Measurements from ENCODE around the gene TES.

TES gene

GRCh38 chr7:116193329-116194087 is 16.8 kb upstream of the TES start:
- in situ Hi-C loops (cut with MboI; ENCODE audit: low sequenced_read_pairs): no loop called here

DNA sequence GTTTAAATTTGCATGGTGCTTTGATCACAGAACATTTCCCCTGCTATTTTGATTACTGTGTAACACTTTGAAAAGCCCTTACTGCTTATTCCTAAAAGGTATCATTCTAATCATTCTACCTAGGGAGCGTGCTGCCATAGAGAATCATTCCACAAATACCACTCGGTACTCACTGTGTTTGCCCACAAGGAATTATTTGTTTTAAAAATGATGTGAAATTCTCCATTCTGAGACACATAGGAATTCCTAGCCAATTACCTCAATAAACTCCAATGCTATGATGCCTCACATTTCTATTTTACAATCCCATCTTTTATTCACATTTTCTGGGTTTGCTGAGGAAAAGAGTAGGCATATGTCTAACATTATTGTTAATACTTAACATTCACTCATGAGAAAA is 16.2 kb upstream of the TES start:
- in situ Hi-C loops (cut with MboI; ENCODE audit: low sequenced_read_pairs): no loop called here

DNA sequence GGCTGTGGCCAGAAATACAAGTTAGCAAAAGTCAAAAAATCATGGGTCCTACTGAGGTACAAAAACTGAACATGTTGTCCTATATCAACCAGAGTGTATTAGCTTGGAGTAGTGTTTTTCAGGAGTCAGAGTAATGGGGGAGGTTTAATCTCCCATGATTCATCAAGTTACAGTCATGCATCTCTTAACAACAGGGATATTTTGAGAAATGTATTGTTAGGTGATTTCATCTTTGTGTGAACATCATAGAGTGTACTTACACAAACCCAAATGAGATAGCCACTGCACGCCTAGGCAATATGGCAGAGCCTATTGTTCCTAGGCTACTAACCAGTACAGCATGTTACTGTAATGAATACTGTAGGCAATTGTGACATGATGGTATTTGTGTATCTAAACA is 14.9 kb upstream of the TES start:
- in situ Hi-C loops (cut with MboI; ENCODE audit: low sequenced_read_pairs): no loop called here

GRCh38 chr7:116196947-116197346 is 13.4 kb upstream of the TES start:
- in situ Hi-C loops (cut with MboI; ENCODE audit: low sequenced_read_pairs): no loop called here

DNA sequence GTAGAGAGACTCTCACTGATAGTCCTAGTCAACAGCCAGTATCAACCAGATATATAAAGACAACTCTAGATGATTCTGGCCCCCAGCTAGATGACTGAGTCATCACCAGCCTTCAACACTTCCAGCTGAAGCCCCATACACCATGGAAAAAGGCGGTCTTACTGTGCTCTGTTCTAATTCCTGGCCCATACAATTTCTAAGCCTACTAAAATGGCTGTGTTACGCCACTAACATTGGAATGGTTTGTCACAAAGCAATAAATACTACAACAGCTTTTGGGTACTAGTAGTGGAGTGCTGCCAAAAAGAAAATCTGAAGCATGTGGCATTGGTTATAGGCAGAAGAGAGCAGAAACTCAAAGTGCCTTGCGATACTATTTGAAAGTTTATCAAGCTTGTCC is 13.0 kb upstream of the TES start:
- in situ Hi-C loops (cut with MboI; ENCODE audit: low sequenced_read_pairs): no loop called here

DNA sequence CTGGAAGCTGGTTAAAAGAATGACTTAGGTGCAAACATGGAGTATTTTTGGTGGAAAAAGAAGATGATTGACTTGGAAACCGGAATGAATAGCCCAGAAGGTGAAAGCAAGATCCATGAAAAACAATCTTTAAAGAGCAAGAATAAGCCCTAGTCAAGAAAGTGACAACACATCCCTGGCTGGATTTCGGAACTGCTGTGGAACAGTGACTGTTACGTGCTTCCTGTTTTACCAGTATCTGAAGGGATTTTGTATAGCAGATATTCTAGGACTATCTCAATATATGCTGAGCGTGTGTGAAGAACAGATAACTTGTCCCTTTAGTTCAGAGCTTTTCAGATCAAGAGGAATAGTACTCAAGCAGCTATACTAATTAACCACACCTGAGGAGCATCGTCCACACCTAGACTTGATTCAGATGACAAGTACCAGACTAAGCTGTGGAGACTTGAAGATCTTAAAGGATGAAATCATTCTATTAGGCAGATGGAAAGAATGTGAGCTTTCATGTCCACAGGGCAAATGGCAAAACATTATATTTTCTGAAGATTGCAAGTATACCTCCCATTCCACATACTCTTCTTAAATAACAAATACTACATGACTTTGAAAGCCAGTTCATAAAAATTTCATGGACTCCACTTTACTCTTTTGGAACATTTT is 11.5 kb upstream of the TES start:
- in situ Hi-C loops (cut with MboI; ENCODE audit: low sequenced_read_pairs): no loop called here

DNA sequence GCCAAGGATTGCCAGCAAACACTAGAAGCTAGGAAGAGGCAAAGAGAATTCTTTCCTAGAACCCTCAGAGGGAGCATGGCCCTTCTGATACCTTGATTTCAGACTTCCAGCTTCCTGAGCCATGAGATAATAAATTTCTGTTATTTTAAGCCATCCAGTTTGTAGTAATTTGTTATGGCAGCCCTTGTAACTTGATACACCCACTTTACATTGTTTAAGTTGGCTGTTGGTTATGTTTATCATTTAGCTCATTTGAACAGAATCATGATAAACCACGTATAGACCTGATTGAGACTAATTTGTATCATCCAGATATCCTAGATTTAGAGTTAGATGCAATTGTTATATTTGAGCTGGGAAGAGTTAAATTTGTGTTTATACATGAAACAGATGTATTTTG is 9.4 kb upstream of the TES start:
- in situ Hi-C loops (cut with MboI; ENCODE audit: low sequenced_read_pairs): no loop called here

- in situ Hi-C loops (cut with MboI; ENCODE audit: low sequenced_read_pairs): no loop called here
These were observed 4.2 kb upstream of the TES start for GRCh38 chr7:116206141-116206540.

GRCh38 chr7:116208919-116209318 is 1.4 kb upstream of the TES start:
- in situ Hi-C loops (cut with MboI; ENCODE audit: low sequenced_read_pairs): no loop called here

DNA sequence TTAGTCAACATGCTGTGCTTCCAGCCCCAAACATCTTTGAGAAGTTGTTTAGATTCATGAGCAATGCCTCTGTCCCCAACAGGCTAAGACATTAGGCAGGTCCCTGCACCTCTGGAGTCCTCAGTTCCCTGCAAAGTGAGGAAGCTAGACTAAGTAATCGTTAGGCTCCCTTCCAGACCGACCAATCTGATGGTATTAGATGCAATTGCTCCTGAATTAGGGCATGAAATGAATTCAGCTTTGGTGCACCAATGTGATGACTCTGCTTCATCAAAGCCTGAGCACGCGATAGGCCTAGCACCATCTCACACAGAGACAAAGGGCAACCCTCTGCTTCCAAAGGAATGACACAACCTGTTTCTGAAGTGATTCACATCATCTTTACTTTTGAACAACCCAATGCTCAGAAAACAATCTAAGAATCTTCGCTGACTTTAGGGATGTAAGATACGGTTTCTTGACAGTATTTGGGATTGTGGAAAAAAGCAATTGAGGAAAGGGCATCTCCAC is 723 bp upstream of the TES start:
- in situ Hi-C loops (cut with MboI; ENCODE audit: low sequenced_read_pairs): no loop called here

DNA sequence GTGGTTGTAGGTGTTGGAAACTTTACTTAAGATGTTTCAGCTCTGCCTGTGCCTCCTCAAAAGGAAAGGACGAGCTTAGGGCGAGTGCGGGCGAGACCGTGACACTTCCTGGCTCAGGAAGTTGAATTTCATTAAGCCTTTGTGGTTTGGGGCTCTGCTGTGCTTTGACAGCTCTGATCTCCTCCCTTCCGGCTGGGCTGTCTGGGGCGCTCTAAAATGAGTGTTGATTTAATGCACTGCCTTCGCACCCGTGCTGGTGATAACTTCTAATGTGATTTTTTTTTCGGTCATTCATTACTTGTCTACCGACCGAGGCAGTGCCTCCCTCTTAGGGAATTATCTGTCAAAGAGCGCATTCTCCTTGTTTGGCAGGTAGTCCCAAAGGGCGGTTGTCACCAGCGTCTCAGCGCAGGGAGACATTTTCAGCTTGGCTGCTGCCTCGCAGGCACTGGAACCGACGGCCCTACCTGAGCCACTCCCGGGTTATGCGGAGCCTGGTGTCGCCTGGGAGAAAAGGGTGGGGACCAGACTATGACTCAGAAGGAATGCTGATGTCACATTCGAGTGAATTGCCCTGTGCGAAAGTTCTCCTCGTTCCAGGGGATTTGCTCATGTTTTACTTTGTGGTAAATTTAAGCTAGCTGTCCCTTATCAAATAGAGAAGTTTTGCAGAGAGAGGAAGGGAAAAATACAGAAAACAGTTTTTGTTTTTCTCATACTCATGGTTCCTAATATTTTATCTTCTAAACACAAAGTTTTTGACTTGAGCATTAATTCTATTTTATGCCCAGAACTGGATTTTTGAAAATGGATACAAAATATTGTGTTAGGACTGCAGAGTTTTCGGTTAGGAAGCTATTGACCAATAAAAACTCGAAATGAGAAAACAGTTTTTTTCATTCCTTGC is 920 bp downstream of the TES start:
- in situ Hi-C loops (cut with MboI; ENCODE audit: low sequenced_read_pairs): no loop called here

- in situ Hi-C loops (cut with MboI; ENCODE audit: low sequenced_read_pairs): no loop called here
These were observed 1.7 kb downstream of the TES start for GRCh38 chr7:116211913-116212596.

DNA sequence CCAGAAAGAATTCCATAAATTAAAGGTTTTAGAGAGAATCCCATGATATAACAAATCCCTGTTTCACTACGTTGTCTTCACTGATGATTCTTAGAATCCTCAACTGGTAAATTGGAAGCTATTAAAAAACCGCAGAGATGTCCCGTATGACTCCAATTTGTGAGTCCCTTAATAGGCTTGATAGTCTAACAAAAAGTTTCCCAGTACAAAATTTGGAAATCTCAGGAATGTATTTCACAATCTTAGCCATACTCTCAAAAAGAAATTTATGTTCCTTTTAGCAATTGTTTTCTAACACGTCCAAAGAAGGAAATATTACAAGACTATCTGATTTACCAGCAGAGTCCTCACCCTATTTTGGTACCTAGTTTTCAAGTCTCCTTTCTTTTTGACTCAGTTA is 2.5 kb downstream of the TES start:
- in situ Hi-C loops (cut with MboI; ENCODE audit: low sequenced_read_pairs): no loop called here

DNA sequence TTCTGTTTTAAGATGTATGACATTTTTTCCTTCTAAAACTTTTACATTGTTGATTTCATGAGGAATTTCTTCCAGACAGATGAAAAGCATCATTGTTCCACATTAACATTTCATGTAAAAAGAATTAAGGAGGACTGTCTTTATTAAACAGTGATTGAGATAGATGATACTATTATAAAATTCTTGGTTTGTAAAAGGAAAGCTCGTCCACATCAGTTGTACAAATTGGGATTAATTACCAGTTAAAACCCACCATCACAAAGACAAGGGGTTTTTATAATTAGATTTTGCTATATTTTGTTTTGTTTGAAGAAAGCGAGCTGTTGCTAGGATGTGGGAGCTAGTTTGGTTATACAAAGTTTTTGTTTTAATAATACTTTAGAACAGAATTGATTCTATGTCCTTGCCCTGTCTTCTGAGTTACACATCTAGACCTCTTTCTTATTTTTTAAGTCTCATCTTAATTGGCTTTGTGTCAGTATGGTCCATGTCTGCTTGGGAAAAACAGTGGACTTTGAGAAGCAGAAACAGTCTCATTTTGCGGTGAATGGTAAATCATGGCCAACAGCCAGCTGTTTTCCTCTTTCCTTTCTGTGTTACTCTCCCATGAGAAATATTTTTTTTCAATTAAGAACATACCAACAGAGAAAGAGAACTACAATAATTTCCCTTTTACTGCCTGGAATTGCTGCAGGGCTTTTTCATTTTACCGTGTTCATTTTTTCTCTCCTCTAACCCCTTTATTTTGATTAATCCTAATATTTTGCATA is 3.2 kb downstream of the TES start:
- in situ Hi-C loops (cut with MboI; ENCODE audit: low sequenced_read_pairs): no loop called here

DNA sequence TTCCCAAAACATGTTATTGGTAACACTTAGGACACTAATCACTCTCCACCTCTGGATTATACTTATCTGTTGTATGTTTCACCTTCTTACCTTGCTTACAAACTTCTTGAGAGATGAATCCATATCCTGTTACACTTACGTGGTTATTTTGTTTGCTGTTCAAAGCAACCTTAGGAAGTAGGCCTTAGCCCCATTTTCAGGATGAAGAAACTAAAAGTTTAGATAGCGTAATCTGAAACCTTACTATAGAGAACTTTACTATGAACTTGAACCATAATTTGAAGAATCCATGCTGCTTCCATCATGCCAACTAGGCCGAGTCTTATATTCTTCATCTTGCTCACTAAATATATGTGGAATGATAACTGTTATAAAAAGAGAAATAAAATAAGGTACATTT is 4.6 kb downstream of the TES start:
- in situ Hi-C loops (cut with MboI; ENCODE audit: low sequenced_read_pairs): no loop called here

- in situ Hi-C loops (cut with MboI; ENCODE audit: low sequenced_read_pairs): no loop called here
These were observed 5.2 kb downstream of the TES start for GRCh38 chr7:116215551-116215950.

GRCh38 chr7:116216956-116217571 is 6.7 kb downstream of the TES start:
- in situ Hi-C loops (cut with MboI; ENCODE audit: low sequenced_read_pairs): no loop called here

- in situ Hi-C loops (cut with MboI; ENCODE audit: low sequenced_read_pairs): no loop called here
These were observed 7.8 kb downstream of the TES start for GRCh38 chr7:116218051-116218645.

GRCh38 chr7:116218747-116219146 is 8.4 kb downstream of the TES start:
- in situ Hi-C loops (cut with MboI; ENCODE audit: low sequenced_read_pairs): no loop called here

Measured in HL-60/S4 (cell line).